ENCODE data around the gene CCDC107.

Gene CCDC107

GRCh38 chr9:35674025-35674361 is 15.9 kb downstream of the CCDC107 start:
- Histone ChIP-seq H3K4me1 (ENCODE audit: control insufficient read depth, insufficient read depth, low read length) (no peaks in the 10 kb centered on the region; the same call in 1 of the 2 replicates), H3K27ac (ENCODE audit: low read length) (no peak overlapping the region), H3K4me3 (ENCODE audit: low read length) (no peak overlapping the region), H3K36me3 (ENCODE audit: control insufficient read depth, insufficient read depth, low read length) (no peaks in the 10 kb centered on the region), H3K27me3 (ENCODE audit: control insufficient read depth, insufficient read depth, low read length) (no peaks in the 10 kb centered on the region; the same call in 1 of the 2 replicates), H3K9me3 (ENCODE audit: control insufficient read depth, insufficient read depth, low read length) (no peaks in the 10 kb centered on the region)
- no CpG with 5 or more reads among the region's 3 CpGs for WGBS (ENCODE audit: insufficient coverage, insufficient read length)
- no peak for DNase-seq (ENCODE audit: low read depth, low spot score)

- H3K36me3 ChIP-seq (ENCODE audit: control insufficient read depth, insufficient read depth, low read length), result no peaks in the 10 kb centered on the region
- H3K4me1 ChIP-seq (ENCODE audit: control insufficient read depth, insufficient read depth, low read length), result no peaks in the 10 kb centered on the region; the same call in 1 of the 2 replicates
- no peaks in the 10 kb centered on the region for H3K9me3 ChIP-seq (ENCODE audit: control insufficient read depth, insufficient read depth, low read length)
- no peak for DNase-seq (ENCODE audit: low read depth, low spot score)
- no peak overlapping the region for H3K27ac ChIP-seq (ENCODE audit: low read length)
- peak overlapping the region; percentile 27; the same call in 1 of the 2 replicates for H3K4me3 ChIP-seq (ENCODE audit: low read length)
- no CpG with 5 or more reads among the region's 13 CpGs for WGBS (ENCODE audit: insufficient coverage, insufficient read length)
- no peaks in the 10 kb centered on the region; the same call in 1 of the 2 replicates for H3K27me3 ChIP-seq (ENCODE audit: control insufficient read depth, insufficient read depth, low read length)
These were observed 17.1 kb downstream of the CCDC107 start for GRCh38 chr9:35675204-35675603.

- no peak for DNase-seq (ENCODE audit: low read depth, low spot score)
- Histone ChIP-seq H3K27ac (ENCODE audit: low read length) (no peak overlapping the region), H3K27me3 (ENCODE audit: control insufficient read depth, insufficient read depth, low read length) (no peaks in the 10 kb centered on the region; the same call in 1 of the 2 replicates), H3K4me1 (ENCODE audit: control insufficient read depth, insufficient read depth, low read length) (peaks cover 1% of the 10 kb centered on the region; the same call in 1 of the 2 replicates), H3K36me3 (ENCODE audit: control insufficient read depth, insufficient read depth, low read length) (no peaks in the 10 kb centered on the region), H3K9me3 (ENCODE audit: control insufficient read depth, insufficient read depth, low read length) (no peaks in the 10 kb centered on the region), H3K4me3 (ENCODE audit: low read length) (peak overlapping the region; percentile 27; the same call in 1 of the 2 replicates)
- no CpG with 5 or more reads among the region's 51 CpGs for WGBS (ENCODE audit: insufficient coverage, insufficient read length)
These were observed 17.8 kb downstream of the CCDC107 start for GRCh38 chr9:35675732-35676392.

- no peak overlapping the region for H3K27ac ChIP-seq (ENCODE audit: low read length)
- DNase-seq (ENCODE audit: low read depth, low spot score), result no peak
- no peaks in the 10 kb centered on the region; the same call in 1 of the 2 replicates for H3K27me3 ChIP-seq (ENCODE audit: control insufficient read depth, insufficient read depth, low read length)
- H3K36me3 ChIP-seq (ENCODE audit: control insufficient read depth, insufficient read depth, low read length), result peaks cover 20% of the 10 kb centered on the region
- WGBS (ENCODE audit: insufficient coverage, insufficient read length), result no CpG with 5 or more reads among the region's 5 CpGs
- H3K4me3 ChIP-seq (ENCODE audit: low read length), result no peak overlapping the region
- peaks cover 1% of the 10 kb centered on the region; the same call in 1 of the 2 replicates for H3K4me1 ChIP-seq (ENCODE audit: control insufficient read depth, insufficient read depth, low read length)
- no peaks in the 10 kb centered on the region for H3K9me3 ChIP-seq (ENCODE audit: control insufficient read depth, insufficient read depth, low read length)
These were observed 21.0 kb downstream of the CCDC107 start for GRCh38 chr9:35679091-35679490.

- Histone ChIP-seq H3K9me3 (ENCODE audit: control insufficient read depth, insufficient read depth, low read length) (no peaks in the 10 kb centered on the region), H3K4me1 (ENCODE audit: control insufficient read depth, insufficient read depth, low read length) (peaks cover 1% of the 10 kb centered on the region; the same call in 1 of the 2 replicates), H3K36me3 (ENCODE audit: control insufficient read depth, insufficient read depth, low read length) (peaks cover 25% of the 10 kb centered on the region), H3K4me3 (ENCODE audit: low read length) (no peak overlapping the region), H3K27me3 (ENCODE audit: control insufficient read depth, insufficient read depth, low read length) (no peaks in the 10 kb centered on the region), H3K27ac (ENCODE audit: low read length) (no peak overlapping the region)
- no CpG with 5 or more reads among the region's 8 CpGs for WGBS (ENCODE audit: insufficient coverage, insufficient read length)
- no peak for DNase-seq (ENCODE audit: low read depth, low spot score)
These were observed 21.8 kb downstream of the CCDC107 start for GRCh38 chr9:35679766-35680330.

GRCh38 chr9:35680331-35681105 is 22.4 kb downstream of the CCDC107 start:
- peaks cover 32% of the 10 kb centered on the region for H3K36me3 ChIP-seq (ENCODE audit: control insufficient read depth, insufficient read depth, low read length)
- no peaks in the 10 kb centered on the region for H3K9me3 ChIP-seq (ENCODE audit: control insufficient read depth, insufficient read depth, low read length)
- no peak overlapping the region for H3K4me3 ChIP-seq (ENCODE audit: low read length)
- no peak overlapping the region for H3K27ac ChIP-seq (ENCODE audit: low read length)
- WGBS (ENCODE audit: insufficient coverage, insufficient read length), result no CpG with 5 or more reads among the region's 15 CpGs
- peaks cover 1% of the 10 kb centered on the region; the same call in 1 of the 2 replicates for H3K4me1 ChIP-seq (ENCODE audit: control insufficient read depth, insufficient read depth, low read length)
- no peaks in the 10 kb centered on the region for H3K27me3 ChIP-seq (ENCODE audit: control insufficient read depth, insufficient read depth, low read length)
- no peak for DNase-seq (ENCODE audit: low read depth, low spot score)

GRCh38 chr9:35681341-35682002 is 23.4 kb downstream of the CCDC107 start:
- no CpG with 5 or more reads among the region's 3 CpGs for WGBS (ENCODE audit: insufficient coverage, insufficient read length)
- Histone ChIP-seq H3K9me3 (ENCODE audit: control insufficient read depth, insufficient read depth, low read length) (no peaks in the 10 kb centered on the region), H3K27ac (ENCODE audit: low read length) (no peak overlapping the region), H3K4me1 (ENCODE audit: control insufficient read depth, insufficient read depth, low read length) (peaks cover 1% of the 10 kb centered on the region; the same call in 1 of the 2 replicates), H3K27me3 (ENCODE audit: control insufficient read depth, insufficient read depth, low read length) (no peaks in the 10 kb centered on the region), H3K36me3 (ENCODE audit: control insufficient read depth, insufficient read depth, low read length) (peaks cover 38% of the 10 kb centered on the region), H3K4me3 (ENCODE audit: low read length) (no peak overlapping the region)
- no peak for DNase-seq (ENCODE audit: low read depth, low spot score)

- H3K27ac ChIP-seq (ENCODE audit: low read length), result no peak overlapping the region
- peaks cover 40% of the 10 kb centered on the region for H3K36me3 ChIP-seq (ENCODE audit: control insufficient read depth, insufficient read depth, low read length)
- H3K4me1 ChIP-seq (ENCODE audit: control insufficient read depth, insufficient read depth, low read length), result peaks cover 1% of the 10 kb centered on the region; the same call in 1 of the 2 replicates
- no peaks in the 10 kb centered on the region for H3K9me3 ChIP-seq (ENCODE audit: control insufficient read depth, insufficient read depth, low read length)
- WGBS (ENCODE audit: insufficient coverage, insufficient read length), result no CpG with 5 or more reads among the region's 6 CpGs
- H3K27me3 ChIP-seq (ENCODE audit: control insufficient read depth, insufficient read depth, low read length), result no peaks in the 10 kb centered on the region
- H3K4me3 ChIP-seq (ENCODE audit: low read length), result no peak overlapping the region
- DNase-seq (ENCODE audit: low read depth, low spot score), result no peak
These were observed 24.0 kb downstream of the CCDC107 start for GRCh38 chr9:35682051-35682450.

- peaks cover 1% of the 10 kb centered on the region; the same call in 1 of the 2 replicates for H3K4me1 ChIP-seq (ENCODE audit: control insufficient read depth, insufficient read depth, low read length)
- WGBS (ENCODE audit: insufficient coverage, insufficient read length), result no CpG with 5 or more reads among the region's 10 CpGs
These were observed 24.6 kb downstream of the CCDC107 start for GRCh38 chr9:35682520-35683315.

More at GRCh38 chr9:35682520-35683315, 24.6 kb downstream of the CCDC107 start:
- Histone ChIP-seq H3K4me3 (ENCODE audit: low read length) (no peak overlapping the region), H3K27ac (ENCODE audit: low read length) (no peak overlapping the region), H3K36me3 (ENCODE audit: control insufficient read depth, insufficient read depth, low read length) (peaks cover 41% of the 10 kb centered on the region), H3K9me3 (ENCODE audit: control insufficient read depth, insufficient read depth, low read length) (no peaks in the 10 kb centered on the region), H3K27me3 (ENCODE audit: control insufficient read depth, insufficient read depth, low read length) (no peaks in the 10 kb centered on the region)
- DNase-seq (ENCODE audit: low read depth, low spot score), result no peak

Data from iPS DF 6.9 (cell line).